Measurements from ENCODE around the gene OSBPL3. TPM values are rescaled to one million over a fixed set of nuclear protein-coding genes. Genes with fewer than 3 reads are reported as not detected.

OSBPL3 gene
- total RNA-seq, 8 experiments from 2014 or later, result 1.8 to 139 (median 7.5) TPM

DNA sequence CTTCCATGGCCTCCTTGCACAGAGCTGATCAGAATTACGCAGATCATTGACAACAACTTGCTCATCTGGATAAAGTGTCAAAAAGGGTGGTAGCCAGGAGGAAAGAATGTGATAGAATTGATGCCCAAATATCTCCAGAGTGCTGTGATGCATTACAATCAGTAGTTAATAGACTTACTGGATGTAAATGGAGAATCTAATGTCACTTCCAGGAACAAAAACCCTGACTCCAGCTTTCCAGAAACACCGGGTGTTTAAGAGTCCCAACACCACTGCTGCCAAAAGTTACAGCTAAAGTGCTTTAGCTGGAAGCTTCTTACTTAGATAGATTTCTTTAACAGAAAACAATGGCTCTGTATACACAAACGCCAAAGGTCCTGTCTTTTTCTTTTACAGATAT is 25.7 kb upstream of the OSBPL3 start:
- WGBS, 10 experiments, result 30 to 92% (median 74%) methylated on average over 2 to 3 of the region's 3 CpGs; no CpG with 5 or more reads in 1 of the 10 experiments

GRCh38 chr7:25002786-25003185 is 22.8 kb upstream of the OSBPL3 start:
- peak in 3 of 8 experiments; percentile 31 to 78 (median 58) for ATAC-seq (replicated peaks in 6 of 8)
- 0 to 100% (median 79%) methylated on average over 1 of the region's 1 CpG; no CpG with 5 or more reads in 4 of the 10 experiments for WGBS, 10 experiments
- in situ Hi-C loops (cut with MboI; ENCODE audit: low pct_unique_long_range_greater_than_20kb in 2 of 9, low sequenced_read_pairs in 9 of 9, unreplicated experiment in 9 of 9), result no loop called here

More for the DNA sequence above, 25.7 kb upstream of the OSBPL3 start:
- Histone ChIP-seq H3K27ac (no peak overlapping the region), H3K4me1 (replicated peaks in 1 of 2) (no peaks in the 10 kb centered on the region), H3K4me3 (no peak overlapping the region)
- peak in 1 of 8 experiments; percentile 53 for ATAC-seq (replicated peaks in 6 of 8)
- in situ Hi-C loops (cut with MboI; ENCODE audit: low pct_unique_long_range_greater_than_20kb in 2 of 9, low sequenced_read_pairs in 9 of 9, unreplicated experiment in 9 of 9), result no loop called here

GRCh38 chr7:24995466-24995865 is 15.5 kb upstream of the OSBPL3 start:
- no peak overlapping the region for H3K4me3 ChIP-seq
- H3K4me1 ChIP-seq (replicated peaks in 1 of 2), result no peaks in the 10 kb centered on the region
- H3K27ac ChIP-seq, result no peak overlapping the region
- no peak for ATAC-seq (replicated peaks in 6 of 8)
- in situ Hi-C loops (cut with MboI; ENCODE audit: low pct_unique_long_range_greater_than_20kb in 2 of 9, low sequenced_read_pairs in 9 of 9, unreplicated experiment in 9 of 9), result loop anchor here in 1 of 9 experiments (25.0 kb wide), 1 partner anchor 92 kb away; no protein-coding TSS in a partner anchor
- WGBS, 10 experiments, result 54 to 100% (median 90%) methylated on average over 1 to 3 of the region's 3 CpGs; no CpG with 5 or more reads in 1 of the 10 experiments

More at GRCh38 chr7:25002786-25003185, 22.8 kb upstream of the OSBPL3 start:
- no peak overlapping the region for H3K27ac ChIP-seq
- H3K4me1 ChIP-seq (replicated peaks in 1 of 2), result no peaks in the 10 kb centered on the region
- no peak overlapping the region for H3K4me3 ChIP-seq

DNA sequence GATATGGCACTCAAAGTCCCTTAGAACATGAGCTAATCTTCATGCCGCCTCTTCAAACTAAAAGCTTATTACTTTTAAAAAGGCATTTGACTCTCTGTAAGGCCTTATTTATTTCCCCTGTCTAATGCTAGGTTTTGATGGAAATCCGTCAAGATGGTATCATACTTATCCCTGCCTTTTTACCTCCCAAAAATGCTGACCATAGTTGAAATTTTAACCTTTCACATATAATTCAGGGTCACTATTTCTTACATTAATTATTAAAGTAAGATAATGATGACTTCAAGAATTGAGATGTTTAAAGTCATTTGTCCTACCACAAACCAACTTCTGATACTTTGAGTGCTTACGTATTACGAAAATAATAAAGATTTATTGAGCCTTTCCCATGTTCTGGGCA is 12.3 kb upstream of the OSBPL3 start:
- WGBS, 10 experiments, result 91 to 100% (median 96%) methylated on average over 1 to 4 of the region's 4 CpGs; no CpG with 5 or more reads in 3 of the 10 experiments
- in situ Hi-C loops (cut with MboI; ENCODE audit: low pct_unique_long_range_greater_than_20kb in 2 of 9, low sequenced_read_pairs in 9 of 9, unreplicated experiment in 9 of 9), result loop anchor here in 1 of 9 experiments (25.0 kb wide), 1 partner anchor 95 kb away; no protein-coding TSS in a partner anchor
- no peaks in the 10 kb centered on the region for H3K4me1 ChIP-seq (replicated peaks in 1 of 2)
- H3K4me3 ChIP-seq, result no peak overlapping the region
- H3K27ac ChIP-seq, result no peak overlapping the region
- ATAC-seq (replicated peaks in 6 of 8), result no peak

GRCh38 chr7:24991353-24991752 is 11.4 kb upstream of the OSBPL3 start:
- no peak for ATAC-seq (replicated peaks in 6 of 8)
- in situ Hi-C loops (cut with MboI; ENCODE audit: low pct_unique_long_range_greater_than_20kb in 2 of 9, low sequenced_read_pairs in 9 of 9, unreplicated experiment in 9 of 9), result loop anchor here in 1 of 9 experiments (25.0 kb wide), 1 partner anchor 96 kb away; no protein-coding TSS in a partner anchor
- Histone ChIP-seq H3K4me1 (replicated peaks in 1 of 2) (no peaks in the 10 kb centered on the region), H3K4me3 (no peak overlapping the region), H3K27ac (no peak overlapping the region)
- WGBS, 10 experiments, result 58 to 100% (median 86%) methylated on average over 1 to 3 of the region's 3 CpGs; no CpG with 5 or more reads in 2 of the 10 experiments

- no peaks in the 10 kb centered on the region for H3K4me1 ChIP-seq (replicated peaks in 1 of 2)
- WGBS, 10 experiments, result 67 to 100% (median 90%) methylated on average over 1 of the region's 1 CpG; no CpG with 5 or more reads in 4 of the 10 experiments
- no peak overlapping the region for H3K27ac ChIP-seq
- H3K4me3 ChIP-seq, result no peak overlapping the region
- in situ Hi-C loops (cut with MboI; ENCODE audit: low pct_unique_long_range_greater_than_20kb in 2 of 9, low sequenced_read_pairs in 9 of 9, unreplicated experiment in 9 of 9), result loop anchor here in 2 of 9 experiments (10.0 to 25.0 kb wide), 2 partner anchors 77 to 100 kb away; no protein-coding TSS in a partner anchor
- ATAC-seq (replicated peaks in 6 of 8), result no peak
These were observed 7.4 kb upstream of the OSBPL3 start for GRCh38 chr7:24987331-24987842.

DNA sequence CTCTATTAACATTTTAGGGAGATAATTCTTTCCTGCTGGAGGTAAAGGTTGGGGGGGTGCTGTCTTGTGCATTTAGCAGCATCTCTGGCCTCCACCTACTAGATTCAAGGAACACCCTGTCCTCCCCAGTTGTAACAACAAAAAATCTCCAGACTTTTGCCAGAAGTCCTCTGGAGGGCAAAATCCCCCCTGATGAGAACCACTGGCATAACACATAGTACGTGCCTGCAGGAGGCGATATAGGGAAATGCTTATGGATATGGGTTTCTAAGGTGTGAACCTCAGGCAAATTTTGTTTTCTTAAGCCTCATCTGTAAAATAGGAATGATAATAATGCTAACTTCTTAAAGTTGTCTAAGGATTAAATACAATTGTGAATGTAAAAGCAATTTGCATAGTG is 2.9 kb upstream of the OSBPL3 start:
- no peak for ATAC-seq (replicated peaks in 6 of 8)
- Histone ChIP-seq H3K4me1 (replicated peaks in 1 of 2) (peaks cover 0 to 4% of the 10 kb centered on the region in 2 donors), H3K27ac (no peak overlapping the region), H3K4me3 (no peak overlapping the region)
- WGBS, 10 experiments, result 55 to 100% (median 94%) methylated on average over 1 to 2 of the region's 2 CpGs; no CpG with 5 or more reads in 3 of the 10 experiments
- in situ Hi-C loops (cut with MboI; ENCODE audit: low pct_unique_long_range_greater_than_20kb in 2 of 9, low sequenced_read_pairs in 9 of 9, unreplicated experiment in 9 of 9), result loop anchor here in 2 of 9 experiments (10.0 to 25.0 kb wide), 2 partner anchors 82 to 104 kb away; no protein-coding TSS in a partner anchor

GRCh38 chr7:24981171-24981951 is 1.4 kb upstream of the OSBPL3 start:
- in situ Hi-C loops (cut with MboI; ENCODE audit: low pct_unique_long_range_greater_than_20kb in 2 of 9, low sequenced_read_pairs in 9 of 9, unreplicated experiment in 9 of 9), result loop anchor here in 2 of 9 experiments (10.0 to 25.0 kb wide), 2 partner anchors 83 to 106 kb away; no protein-coding TSS in a partner anchor
- Histone ChIP-seq H3K4me3 (peak overlapping the region; percentile 49 to 85 (median 56)), H3K4me1 (replicated peaks in 1 of 2) (peaks cover 0 to 4% of the 10 kb centered on the region in 2 donors), H3K27ac (no peak overlapping the region)
- peak in 4 of 8 experiments; percentile 2 to 13 (median 5) for ATAC-seq (replicated peaks in 6 of 8)
- 0 to 21% (median 3%) methylated on average over 1 to 28 of the region's 52 CpGs; no CpG with 5 or more reads in 2 of the 10 experiments for WGBS, 10 experiments

DNA sequence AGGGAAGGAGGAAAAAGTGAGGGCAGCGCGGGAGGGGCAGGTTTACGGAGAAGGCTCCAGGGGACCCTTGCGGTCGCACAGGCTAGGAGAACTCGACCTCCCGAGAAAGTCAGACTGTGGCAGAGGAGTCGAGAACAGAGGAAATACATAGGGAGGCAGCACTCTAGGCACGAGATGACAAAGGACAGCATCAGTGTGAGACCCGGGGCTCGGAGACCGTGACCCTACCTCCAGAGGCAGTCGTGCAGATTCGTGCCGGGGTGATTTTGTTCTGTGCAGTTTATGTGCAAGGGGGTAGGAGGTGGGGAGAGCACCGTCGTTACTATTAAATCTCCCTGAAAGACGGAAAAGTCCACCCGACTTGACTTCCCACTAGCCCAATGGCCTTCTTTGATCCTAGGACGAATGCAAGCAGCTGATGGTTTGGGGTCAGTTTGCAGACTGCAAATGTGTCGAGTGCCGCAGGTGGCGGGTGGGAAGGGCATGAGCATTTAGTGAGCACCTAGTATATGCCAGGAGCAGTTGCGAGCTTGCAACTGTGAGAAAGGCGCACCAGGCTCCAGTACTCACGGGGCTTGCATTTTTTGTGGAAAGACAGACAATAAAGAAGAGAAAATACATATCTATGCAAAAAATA is 674 bp upstream of the OSBPL3 start:
- peak overlapping the region; percentile 49 to 85 (median 56) for H3K4me3 ChIP-seq
- in situ Hi-C loops (cut with MboI; ENCODE audit: low pct_unique_long_range_greater_than_20kb in 2 of 9, low sequenced_read_pairs in 9 of 9, unreplicated experiment in 9 of 9), result loop anchor here in 2 of 9 experiments (10.0 to 25.0 kb wide), 2 partner anchors 84 to 107 kb away; no protein-coding TSS in a partner anchor
- ATAC-seq (replicated peaks in 6 of 8), result peak in 7 of 8 experiments; percentile 0 to 55 (median 47)
- H3K4me1 ChIP-seq (replicated peaks in 1 of 2), result peaks cover 0 to 6% of the 10 kb centered on the region in 2 donors
- WGBS, 10 experiments, result 2 to 50% (median 18%) methylated on average over 1 to 14 of the region's 26 CpGs; no CpG with 5 or more reads in 3 of the 10 experiments
- H3K27ac ChIP-seq, result peak overlapping the region; percentile 16 to 24

DNA sequence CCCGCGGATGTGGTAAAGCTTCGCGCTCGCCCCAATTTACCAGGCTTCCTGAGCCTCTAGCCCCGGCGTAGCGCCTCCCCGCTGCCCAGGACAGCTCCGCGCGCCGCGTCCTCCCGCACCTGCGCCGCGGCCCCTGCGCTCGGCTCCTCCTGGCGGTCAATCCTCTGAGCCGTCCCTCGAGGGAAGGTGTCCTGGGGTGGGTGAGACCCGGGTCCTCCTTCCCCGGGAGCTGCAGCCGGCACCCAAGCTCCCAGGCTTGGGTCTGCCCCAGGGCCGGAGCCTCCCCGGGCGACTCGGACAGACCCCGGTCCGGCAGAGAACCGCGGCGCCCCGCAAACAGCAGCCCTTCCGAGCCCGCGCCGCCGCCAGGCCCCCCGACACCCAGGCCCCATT is 512 bp downstream of the OSBPL3 start:
- in situ Hi-C loops (cut with MboI; ENCODE audit: low pct_unique_long_range_greater_than_20kb in 2 of 9, low sequenced_read_pairs in 9 of 9, unreplicated experiment in 9 of 9), result loop anchor here in 1 of 9 experiments (25.0 kb wide), 1 partner anchor 108 kb away; no protein-coding TSS in a partner anchor
- Histone ChIP-seq H3K27ac (peak overlapping the region in 1 of 2 donors; percentile 35), H3K4me3 (peak overlapping the region; percentile 49 to 85 (median 56)), H3K4me1 (replicated peaks in 1 of 2) (peaks cover 0 to 7% of the 10 kb centered on the region in 2 donors)
- peak; percentile 0 to 66 (median 54) for ATAC-seq (replicated peaks in 6 of 8)
- WGBS, 10 experiments, result 0 to 2% (median 0%) methylated on average over 1 to 10 of the region's 42 CpGs; no CpG with 5 or more reads in 5 of the 10 experiments

- Histone ChIP-seq H3K27ac (peak overlapping the region in 1 of 2 donors; percentile 35), H3K4me3 (peak overlapping the region; percentile 49 to 85 (median 56)), H3K4me1 (replicated peaks in 1 of 2) (peaks cover 3 to 7% of the 10 kb centered on the region in 2 donors)
- in situ Hi-C loops (cut with MboI; ENCODE audit: low pct_unique_long_range_greater_than_20kb in 2 of 9, low sequenced_read_pairs in 9 of 9, unreplicated experiment in 9 of 9), result loop anchor here in 1 of 9 experiments (25.0 kb wide), 1 partner anchor 108 kb away; no protein-coding TSS in a partner anchor
- ATAC-seq (replicated peaks in 6 of 8), result peak in 5 of 8 experiments; percentile 4 to 22 (median 11)
- WGBS, 10 experiments, result 0 to 20% (median 0%) methylated on average over 1 to 10 of the region's 29 CpGs
These were observed 1.0 kb downstream of the OSBPL3 start for GRCh38 chr7:24978843-24979469.
